HepG2 (cell line): Measurements from ENCODE around the gene PLPPR2. TPM values are rescaled to one million over a fixed set of nuclear protein-coding genes. Genes with fewer than 3 reads are reported as not detected.

Source experiments
- ATAC-seq: fragments of 200-7000 bp; cut with Tn5 transposase; 3 replicates; pipeline ENCODE4 v1.9.1; 2020; ENCODE audit warnings: mild to moderate bottlenecking, moderate library complexity
- BruUV-seq: library from RNA; stranded (reverse); fragments of 400-500 nt; replicated peaks from 2 replicates; lab custom pipeline; 2021; lab: Mats Ljungman, UMichigan
- CTCF ChIA-PET: fragments of 300-600 bp; formaldehyde crosslinking; extraction: SDS; loops from one replicate; lab custom pipeline; 2021; ENCODE audit warnings: low total read pairs, inconsistent platforms, low intra/inter-chr PET ratio; lab: Yijun Ruan, JAX
- POLR2A ChIA-PET: fragments of 350-600 bp; sonication (Branson Sonifier 250); formaldehyde crosslinking; loops from one replicate; lab custom pipeline; 2020; ENCODE audit warnings: antibody characterized with exemption, inconsistent platforms; lab: Yijun Ruan, JAX
- DNase-seq: peaks from one replicate; pipeline ENCODE4 v3.0.0-alpha.2; 2015; ENCODE audit warnings: low spot score
- FAIRE-seq: peaks from 3 replicates; lab custom pipeline; 2011; peaks lifted over from hg19 to GRCh38; lab: Jason Lieb, UNC
- H2AFZ ChIP-seq: one replicate; pipeline ENCODE4 v1.6.1; 2011; ENCODE audit warnings: low read length, inconsistent platforms
- H3K27ac ChIP-seq: fragments of 300-600 bp; 3 replicates; pipeline ENCODE4 v1.8.0; 2011; ENCODE audit warnings: mixed run types, mild to moderate bottlenecking, mixed read lengths, low read length, inconsistent platforms; ENCODE audit not compliant: insufficient read depth; ENCODE audit errors: extremely low read length
- H3K27me3 ChIP-seq, 2 experiments: fragments of 200-600 bp in 1 of 2; 2 replicates in 1 of 2; 3 replicates in 1 of 2; pipeline versions ENCODE4 v1.6.0 to v1.8.0; 2011; ENCODE audit warnings: low read length in 2 of 2, mild to moderate bottlenecking in 2 of 2, moderate library complexity in 2 of 2, inconsistent platforms in 1 of 2; ENCODE audit not compliant: insufficient read depth in 2 of 2, control insufficient read depth in 1 of 2
- H3K36me3 ChIP-seq, 2 experiments: fragments of 200-600 bp in 1 of 2; replicated peaks in 1 of 2; 2 replicates in 1 of 2; 3 replicates in 1 of 2; pipeline versions ENCODE4 v1.5.1 to v1.8.0; 2011; ENCODE audit warnings: low read length in 2 of 2, inconsistent platforms in 1 of 2; ENCODE audit not compliant: insufficient read depth in 2 of 2, control insufficient read depth in 1 of 2
- H3K4me1 ChIP-seq: 2 replicates; pipeline ENCODE4 v1.5.1; 2012; ENCODE audit warnings: low read length, inconsistent platforms; ENCODE audit not compliant: insufficient read depth
- H3K4me2 ChIP-seq: 2 replicates; pipeline ENCODE4 v1.6.0; 2011; ENCODE audit warnings: low read depth, low read length, inconsistent platforms
- H3K4me3 ChIP-seq, 3 experiments: fragments of 200-600 bp in 1 of 3; sonication (generic), shearing (Covaris generic) in 1 of 3; replicated peaks in 1 of 3; 2 replicates each; pipeline ENCODE4 v1.5.1; 2011 to 2016; ENCODE audit warnings: low read length in 3 of 3, inconsistent platforms in 2 of 3, low read depth in 2 of 3, mild to moderate bottlenecking in 2 of 3, control low read depth in 1 of 3, mixed read lengths in 1 of 3; ENCODE audit not compliant: insufficient read depth in 1 of 3
- H3K79me2 ChIP-seq: one replicate; pipeline ENCODE4 v1.6.1; 2011; ENCODE audit warnings: low read length, inconsistent platforms; ENCODE audit not compliant: insufficient read depth
- H3K9ac ChIP-seq: 2 replicates; pipeline ENCODE4 v1.6.0; 2011; ENCODE audit warnings: mild to moderate bottlenecking, low read depth, low read length, inconsistent platforms; ENCODE audit not compliant: insufficient read depth
- H3K9me3 ChIP-seq: 2 replicates; pipeline ENCODE4 v1.5.1; 2012; ENCODE audit warnings: mild to moderate bottlenecking, low read length
- H4K20me1 ChIP-seq: 2 replicates; pipeline ENCODE4 v1.6.0; 2011; ENCODE audit warnings: inconsistent platforms, mild to moderate bottlenecking, low read length, moderate library complexity; ENCODE audit not compliant: insufficient read depth
- CHD2 ChIP-seq: IDR thresholded peaks from 2 replicates; pipeline ENCODE4 v1.6.1; 2011; ENCODE audit warnings: low read depth, low read length, improper control_type of control experiment
- GABPB1 ChIP-seq: IDR thresholded peaks from 2 replicates; pipeline ENCODE4 v1.6.1; 2016; ENCODE audit warnings: mild to moderate bottlenecking, missing genetic modification reagents, moderate library complexity, missing compliant biosample characterization
- GZF1 ChIP-seq: sonication (generic); formaldehyde crosslinking; IDR thresholded peaks from 2 replicates; pipeline ENCODE4 v1.5.1; 2020; ENCODE audit warnings: mild to moderate bottlenecking, missing genetic modification reagents
- HNF4G ChIP-seq, 2 experiments: sonication (generic) in 1 of 2; formaldehyde crosslinking in 1 of 2; IDR thresholded peaks; 2 replicates each; pipeline versions ENCODE4 v1.4.0 to v1.6.1; 2011 to 2020; ENCODE audit warnings: borderline replicate concordance in 2 of 2, low read depth in 2 of 2, mild to moderate bottlenecking in 2 of 2, low read length in 1 of 2, missing genetic modification reagents in 1 of 2, moderate library complexity in 1 of 2
- KDM1A ChIP-seq: IDR thresholded peaks from 2 replicates; pipeline ENCODE4 v1.6.1; 2016; ENCODE audit warnings: missing compliant biosample characterization
- MAFF ChIP-seq: IDR thresholded peaks from 2 replicates; pipeline ENCODE4 v1.6.1; 2011; ENCODE audit warnings: low read depth, low read length, improper control_type of control experiment
- NPAS2 ChIP-seq: sonication (generic); formaldehyde crosslinking; IDR thresholded peaks from 2 replicates; pipeline ENCODE4 v1.8.0; 2022; ENCODE audit warnings: mild to moderate bottlenecking, missing genetic modification reagents, borderline replicate concordance
- POLR2AphosphoS2 ChIP-seq: IDR thresholded peaks from 2 replicates; pipeline ENCODE4 v1.6.1; 2011; ENCODE audit warnings: low read depth, low read length, improper control_type of control experiment
- ZFP36L2 ChIP-seq: sonication (generic); formaldehyde crosslinking; IDR thresholded peaks from 2 replicates; pipeline ENCODE4 v1.4.0; 2020; ENCODE audit warnings: missing genetic modification reagents
- ZKSCAN1 ChIP-seq: fragments of 150-350 bp; IDR thresholded peaks from 2 replicates; pipeline ENCODE4 v1.6.1; 2014; ENCODE audit warnings: low read length
- ZNF296 ChIP-seq: sonication (generic); formaldehyde crosslinking; conservative IDR thresholded peaks from 2 replicates; pipeline ENCODE4 v1.5.0; 2020; ENCODE audit warnings: mild to moderate bottlenecking, missing genetic modification reagents
- ZNF367 ChIP-seq: sonication (generic); formaldehyde crosslinking; IDR thresholded peaks from 2 replicates; pipeline ENCODE4 v1.4.0; 2020; ENCODE audit warnings: missing genetic modification reagents, borderline replicate concordance
- ZNF460 ChIP-seq: sonication (generic); formaldehyde crosslinking; IDR thresholded peaks from 2 replicates; pipeline ENCODE4 v1.5.1; 2020; ENCODE audit warnings: missing genetic modification reagents, mild to moderate bottlenecking, borderline replicate concordance
- ZNF781 ChIP-seq: sonication (generic); formaldehyde crosslinking; IDR thresholded peaks from 2 replicates; pipeline ENCODE4 v1.5.1; 2020; ENCODE audit warnings: borderline replicate concordance, mild to moderate bottlenecking, missing genetic modification reagents; ENCODE audit errors: not compliant biosample characterization
- ZZZ3 ChIP-seq: sonication (generic); formaldehyde crosslinking; IDR thresholded peaks from 2 replicates; pipeline ENCODE4 v1.4.0; 2020; ENCODE audit warnings: missing genetic modification reagents, mild to moderate bottlenecking, borderline replicate concordance
- WGBS: methylation state at CpG from one replicate; pipeline ENCODE4 v1.1.6; 2017; ENCODE audit warnings: low lambda C conversion rate; 5-methylcytosine and 5-hydroxymethylcytosine counted together
- in situ Hi-C: cut with HindIII; loops from 2 replicates; pipeline ENCODE4 v1.10.0; 2017; ENCODE audit warnings: low pct_unique_long_range_greater_than_20kb; ENCODE audit not compliant: extremely low pct_ligation_motif_present
- intact Hi-C: fragments of 100-400 bp; cut with micrococcal nuclease; formaldehyde crosslinking; loops from one replicate; pipeline ENCODE4 v1.10.0; 2022; ENCODE audit not compliant: unreplicated experiment
- polyA plus RNA-seq, 8 experiments: library from polyadenylated mRNA; depleted of rRNA in 3 of 8; stranded (reverse) in 7 of 8; unstranded in 1 of 8; fragments of >200 nt; fragmentation: Illumina TruSeq in 4 of 8; extraction: Trizol in 4 of 8; gene quantifications; 2 replicates each; pipeline versions ENCODE4 v1.2.1 to v1.2.3, GENCODE V29; 2011 to 2016; ENCODE audit warnings: low read depth in 4 of 8, missing spikeins in 1 of 8, mixed read lengths in 1 of 8; ENCODE audit not compliant: insufficient read depth in 1 of 8
- total RNA-seq, 5 experiments: library from RNA; depleted of rRNA; stranded (reverse); fragments of >200 nt; fragmentation: Illumina TruSeq; extraction: Trizol; gene quantifications; 2 replicates each; pipeline ENCODE4 v1.2.3, GENCODE V29; 2016; ENCODE audit warnings: low read depth in 1 of 5
- TF ChIP-seq, protein P1 (sequence below): IDR thresholded peaks from 2 replicates; pipeline ENCODE4 v1.6.1; 2016
- TF ChIP-seq, protein P2 (sequence below): sonication (generic); formaldehyde crosslinking; IDR thresholded peaks from 2 replicates; pipeline ENCODE4 v1.8.0; 2022; ENCODE audit warnings: mild to moderate bottlenecking, missing genetic modification reagents, moderate library complexity
- TF ChIP-seq, protein P3 (sequence below): IDR thresholded peaks from 2 replicates; pipeline ENCODE4 v1.6.1; 2016; ENCODE audit warnings: missing genetic modification reagents, missing compliant biosample characterization
- TF ChIP-seq, protein P4 (sequence below): sonication (generic); formaldehyde crosslinking; IDR thresholded peaks from 2 replicates; pipeline ENCODE4 v1.8.0; 2022; ENCODE audit warnings: low read depth, missing genetic modification reagents
- TF ChIP-seq, protein P5 (sequence below): sonication (generic); formaldehyde crosslinking; IDR thresholded peaks from 2 replicates; pipeline ENCODE4 v1.4.0; 2020; ENCODE audit warnings: missing genetic modification reagents, borderline replicate concordance

Gene PLPPR2
- total and polyA plus RNA-seq, 2 of the 13 experiments (the other 11 are each of a cell fraction or from before 2014, with no cell fraction given), result 1.5 to 2.1 TPM

DNA sequence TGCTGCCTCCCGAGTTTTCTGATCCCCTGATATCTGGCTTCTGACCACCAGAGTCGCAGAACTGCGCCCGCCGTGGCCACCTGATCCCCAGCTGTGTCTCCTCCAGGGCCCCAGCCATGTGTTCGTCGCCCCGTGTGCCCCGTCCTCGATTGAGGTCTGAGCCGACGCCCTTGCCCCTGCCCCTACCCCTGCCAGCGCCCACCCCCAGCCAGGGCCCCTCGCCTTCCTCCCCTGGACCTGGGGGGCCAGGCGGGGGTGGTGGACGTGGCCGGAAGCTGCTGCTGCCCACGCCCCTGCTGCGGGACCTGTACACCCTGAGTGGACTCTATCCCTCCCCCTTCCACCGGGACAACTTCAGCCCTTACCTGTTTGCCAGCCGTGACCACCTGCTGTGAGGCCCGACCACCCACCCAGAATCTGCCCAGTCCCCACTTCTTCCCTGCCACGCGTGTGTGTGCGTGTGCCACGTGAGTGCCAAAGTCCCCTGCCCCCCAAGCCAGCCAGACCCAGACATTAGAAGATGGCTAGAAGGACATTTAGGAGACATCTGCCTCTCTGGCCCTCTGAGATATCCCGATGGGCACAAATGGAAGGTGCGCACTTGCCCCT is 9.2 kb downstream of the PLPPR2 start:
- no peak overlapping the region for H3K4me3 ChIP-seq
- H3K27ac ChIP-seq, result no peak overlapping the region
- no peak overlapping the region for H2AFZ ChIP-seq
- H3K27me3 ChIP-seq, result no peaks in the 10 kb centered on the region
- ChIA-PET CTCF (no interaction called here), POLR2A (no interaction called here)
- no peaks in the 10 kb centered on the region for H3K9me3 ChIP-seq
- FAIRE-seq (no peak), DNase-seq (no peak)
- no peak overlapping the region for H3K4me2 ChIP-seq
- in situ Hi-C loops, result no loop called here
- no peaks in the 10 kb centered on the region for H4K20me1 ChIP-seq
- 96% methylated on average over 24 of the region's 28 CpGs for WGBS
- intact Hi-C loops, result no loop called here
- peaks cover 5 to 10% of the 10 kb centered on the region in 2 experiments; a peak in 3 of 5 replicates for H3K36me3 ChIP-seq
- no TSS peak for BruUV-seq
- H3K4me1 ChIP-seq, result 0 out of 2 replicates have a peak, but pooled peaks cover 4% of the 10 kb centered on the region
- H3K9ac ChIP-seq, result no peak overlapping the region
- no peak for TF ChIP-seq ZZZ3 (CRISPR knock-in tag)
- no peak for TF ChIP-seq GZF1 (CRISPR knock-in tag)
- TF ChIP-seq ZNF460 (CRISPR knock-in tag), result no peak
- TF ChIP-seq ZNF781 (CRISPR knock-in tag), result no peak
- no peak for TF ChIP-seq ZKSCAN1
- no peak for TF ChIP-seq ZNF367
- no peak for TF ChIP-seq CHD2
- TF ChIP-seq, protein P1, sequence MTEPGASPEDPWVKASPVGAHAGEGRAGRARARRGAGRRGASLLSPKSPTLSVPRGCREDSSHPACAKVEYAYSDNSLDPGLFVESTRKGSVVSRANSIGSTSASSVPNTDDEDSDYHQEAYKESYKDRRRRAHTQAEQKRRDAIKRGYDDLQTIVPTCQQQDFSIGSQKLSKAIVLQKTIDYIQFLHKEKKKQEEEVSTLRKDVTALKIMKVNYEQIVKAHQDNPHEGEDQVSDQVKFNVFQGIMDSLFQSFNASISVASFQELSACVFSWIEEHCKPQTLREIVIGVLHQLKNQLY (CRISPR knock-in tag), result no peak
- TF ChIP-seq NPAS2 (CRISPR knock-in tag), result no peak
- TF ChIP-seq, protein P2, sequence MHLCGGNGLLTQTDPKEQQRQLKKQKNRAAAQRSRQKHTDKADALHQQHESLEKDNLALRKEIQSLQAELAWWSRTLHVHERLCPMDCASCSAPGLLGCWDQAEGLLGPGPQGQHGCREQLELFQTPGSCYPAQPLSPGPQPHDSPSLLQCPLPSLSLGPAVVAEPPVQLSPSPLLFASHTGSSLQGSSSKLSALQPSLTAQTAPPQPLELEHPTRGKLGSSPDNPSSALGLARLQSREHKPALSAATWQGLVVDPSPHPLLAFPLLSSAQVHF, result no peak
- TF ChIP-seq, protein P3, sequence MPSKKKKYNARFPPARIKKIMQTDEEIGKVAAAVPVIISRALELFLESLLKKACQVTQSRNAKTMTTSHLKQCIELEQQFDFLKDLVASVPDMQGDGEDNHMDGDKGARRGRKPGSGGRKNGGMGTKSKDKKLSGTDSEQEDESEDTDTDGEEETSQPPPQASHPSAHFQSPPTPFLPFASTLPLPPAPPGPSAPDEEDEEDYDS, result no peak
- TF ChIP-seq ZNF296 (CRISPR knock-in tag), result no peak
- no peak for TF ChIP-seq MAFF
- TF ChIP-seq HNF4G (IDR thresholded peaks at IDR 0.05; ENCODE audit: borderline replicate concordance, low read depth, low read length), result no peak
- TF ChIP-seq HNF4G (CRISPR knock-in tag; IDR thresholded peaks at IDR 0.05; ENCODE audit: borderline replicate concordance, low read depth), result no peak
- TF ChIP-seq ZFP36L2, result no peak
- TF ChIP-seq POLR2AphosphoS2, result no peak
- TF ChIP-seq, protein P4, sequence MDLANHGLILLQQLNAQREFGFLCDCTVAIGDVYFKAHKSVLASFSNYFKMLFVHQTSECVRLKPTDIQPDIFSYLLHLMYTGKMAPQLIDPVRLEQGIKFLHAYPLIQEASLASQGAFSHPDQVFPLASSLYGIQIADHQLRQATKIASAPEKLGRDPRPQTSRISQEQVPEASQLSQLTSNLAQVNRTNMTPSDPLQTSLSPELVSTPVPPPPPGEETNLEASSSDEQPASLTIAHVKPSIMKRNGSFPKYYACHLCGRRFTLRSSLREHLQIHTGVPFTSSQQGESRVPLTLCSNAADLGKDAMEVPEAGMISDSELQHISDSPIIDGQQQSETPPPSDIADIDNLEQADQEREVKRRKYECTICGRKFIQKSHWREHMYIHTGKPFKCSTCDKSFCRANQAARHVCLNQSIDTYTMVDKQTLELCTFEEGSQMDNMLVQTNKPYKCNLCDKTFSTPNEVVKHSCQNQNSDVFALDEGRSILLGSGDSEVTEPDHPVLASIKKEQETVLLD, result no peak
- no peak for TF ChIP-seq KDM1A (CRISPR knock-in tag)
- TF ChIP-seq GABPB1 (CRISPR knock-in tag), result no peak
- TF ChIP-seq, protein P5, sequence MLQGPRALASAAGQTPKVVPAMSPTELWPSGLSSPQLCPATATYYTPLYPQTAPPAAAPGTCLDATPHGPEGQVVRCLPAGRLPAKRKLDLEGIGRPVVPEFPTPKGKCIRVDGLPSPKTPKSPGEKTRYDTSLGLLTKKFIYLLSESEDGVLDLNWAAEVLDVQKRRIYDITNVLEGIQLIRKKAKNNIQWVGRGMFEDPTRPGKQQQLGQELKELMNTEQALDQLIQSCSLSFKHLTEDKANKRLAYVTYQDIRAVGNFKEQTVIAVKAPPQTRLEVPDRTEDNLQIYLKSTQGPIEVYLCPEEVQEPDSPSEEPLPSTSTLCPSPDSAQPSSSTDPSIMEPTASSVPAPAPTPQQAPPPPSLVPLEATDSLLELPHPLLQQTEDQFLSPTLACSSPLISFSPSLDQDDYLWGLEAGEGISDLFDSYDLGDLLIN, result no peak
- TF ChIP-seq, all 625 proteins: peak for 0
- no peak for ATAC-seq
- no peaks in the 10 kb centered on the region for H3K79me2 ChIP-seq
